ENCODE data around the gene NR3C2.

The NR3C2 gene

DNA sequence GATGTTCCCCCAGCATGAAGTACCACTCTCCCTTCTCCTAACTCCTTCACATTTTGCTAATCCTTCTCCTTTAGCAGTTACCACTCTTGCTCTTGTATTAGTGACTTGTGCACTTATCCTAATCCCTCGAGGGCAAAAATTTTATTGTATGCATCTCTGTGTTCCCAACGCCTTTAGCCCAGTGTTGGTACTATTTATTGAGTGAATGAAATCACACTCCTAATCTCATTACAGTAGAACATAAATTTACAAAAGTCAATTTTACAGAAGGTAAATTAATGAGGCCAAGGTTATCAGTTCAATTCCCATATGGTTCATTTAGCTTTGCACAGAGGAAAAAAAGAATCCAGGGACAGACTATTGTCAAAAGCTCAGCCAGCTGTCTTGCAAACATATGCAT, 178.4 kb downstream of the NR3C2 start:
- no peak for DNase-seq (ENCODE audit: low read depth)

DNA sequence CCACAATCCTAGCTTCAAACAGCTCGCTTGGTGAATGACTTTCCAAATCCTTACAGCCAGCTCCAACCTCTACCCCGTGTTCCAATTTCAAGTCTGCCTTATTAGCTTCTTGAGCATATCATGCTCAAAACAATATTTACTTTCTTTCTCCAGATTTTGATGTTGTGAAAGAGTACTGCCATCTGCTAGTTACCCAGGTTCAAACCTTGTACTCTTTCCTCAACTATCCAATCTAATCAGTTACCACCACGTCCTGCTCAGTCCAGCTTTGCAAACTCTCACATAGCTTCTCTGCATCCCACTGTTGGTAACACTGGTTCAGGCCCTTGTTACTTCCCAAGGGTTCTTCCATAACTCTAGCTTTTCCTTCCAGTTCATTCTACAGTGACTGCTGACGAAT, 179.1 kb downstream of the NR3C2 start:
- DNase-seq (ENCODE audit: low read depth) = no peak

DNA sequence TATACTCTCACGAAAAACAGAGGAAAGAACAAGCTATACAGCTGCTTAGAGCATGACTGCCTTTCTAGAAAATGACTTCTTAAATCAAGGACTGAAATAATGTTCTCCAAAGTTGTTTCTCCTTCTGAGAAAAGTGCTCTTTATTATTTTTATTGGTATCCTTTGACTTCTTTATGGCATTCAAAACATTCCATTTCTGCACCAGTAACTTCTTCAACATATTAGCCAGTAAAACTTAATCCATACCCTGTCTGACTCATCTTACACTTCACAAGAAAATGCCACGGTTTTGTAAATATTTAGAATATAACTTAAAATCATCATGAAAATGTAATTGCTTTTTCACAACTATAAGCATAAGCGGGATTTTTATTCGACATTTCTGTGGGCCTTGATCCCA, 180.4 kb downstream of the NR3C2 start:
- no peak for DNase-seq (ENCODE audit: low read depth)

DNA sequence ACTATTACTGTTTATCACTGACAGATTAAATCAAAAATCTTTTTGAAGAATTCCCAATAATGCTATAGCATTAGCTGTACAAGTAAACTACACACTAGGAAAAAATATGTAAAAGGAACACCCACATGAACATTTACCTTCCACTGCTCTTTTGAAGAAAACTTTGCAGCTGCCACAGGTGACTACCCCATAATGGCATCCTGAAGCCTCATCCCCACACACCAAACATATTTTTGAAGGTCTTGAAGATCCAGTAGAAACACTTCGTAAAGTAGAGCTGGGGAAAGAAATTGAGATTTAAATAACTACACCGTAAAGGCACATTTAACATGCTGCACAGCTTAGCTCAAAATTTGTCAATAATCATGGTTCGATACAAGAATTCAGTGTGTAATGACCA, 182.4 kb downstream of the NR3C2 start:
- no peak for DNase-seq (ENCODE audit: low read depth)

DNA sequence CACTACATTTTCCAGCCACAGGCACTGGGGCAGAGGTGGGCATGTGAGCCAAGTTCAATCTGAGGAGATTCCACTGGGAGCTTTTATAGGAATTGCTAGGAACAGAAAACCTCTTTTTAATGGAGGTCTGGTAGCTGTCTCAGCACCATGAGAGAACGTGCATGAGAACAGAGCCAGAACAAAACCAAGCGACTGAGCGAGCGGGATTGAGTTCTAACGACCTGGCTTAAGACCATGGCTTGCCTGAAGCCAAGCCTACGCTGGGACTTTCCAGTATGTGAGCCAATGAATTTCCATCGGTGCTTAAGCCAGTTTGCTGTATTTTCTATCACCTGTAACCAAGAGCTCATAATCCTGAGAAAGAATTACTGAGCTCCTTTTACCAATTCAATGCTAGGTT, 183.7 kb downstream of the NR3C2 start:
- DNase-seq (ENCODE audit: low read depth) = no peak

DNA sequence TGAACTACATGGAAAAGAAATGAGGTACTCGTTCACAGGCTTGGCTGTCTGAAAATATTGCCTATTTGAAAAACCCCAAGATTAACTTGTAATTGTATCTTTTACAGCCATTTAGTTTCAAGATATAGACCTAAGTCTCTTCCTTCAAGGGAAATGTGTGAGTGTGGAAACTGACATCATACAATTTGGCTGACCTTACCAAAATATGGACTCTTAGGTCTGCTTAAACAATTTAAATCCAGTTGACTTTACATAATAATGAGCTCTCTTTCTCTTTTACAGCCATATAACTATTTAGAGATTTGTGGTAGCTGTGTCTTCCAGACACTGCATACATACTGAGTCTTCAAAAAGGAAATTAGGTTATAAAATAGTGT, 186.9 kb downstream of the NR3C2 start:
- no peak for DNase-seq (ENCODE audit: low read depth)

DNA sequence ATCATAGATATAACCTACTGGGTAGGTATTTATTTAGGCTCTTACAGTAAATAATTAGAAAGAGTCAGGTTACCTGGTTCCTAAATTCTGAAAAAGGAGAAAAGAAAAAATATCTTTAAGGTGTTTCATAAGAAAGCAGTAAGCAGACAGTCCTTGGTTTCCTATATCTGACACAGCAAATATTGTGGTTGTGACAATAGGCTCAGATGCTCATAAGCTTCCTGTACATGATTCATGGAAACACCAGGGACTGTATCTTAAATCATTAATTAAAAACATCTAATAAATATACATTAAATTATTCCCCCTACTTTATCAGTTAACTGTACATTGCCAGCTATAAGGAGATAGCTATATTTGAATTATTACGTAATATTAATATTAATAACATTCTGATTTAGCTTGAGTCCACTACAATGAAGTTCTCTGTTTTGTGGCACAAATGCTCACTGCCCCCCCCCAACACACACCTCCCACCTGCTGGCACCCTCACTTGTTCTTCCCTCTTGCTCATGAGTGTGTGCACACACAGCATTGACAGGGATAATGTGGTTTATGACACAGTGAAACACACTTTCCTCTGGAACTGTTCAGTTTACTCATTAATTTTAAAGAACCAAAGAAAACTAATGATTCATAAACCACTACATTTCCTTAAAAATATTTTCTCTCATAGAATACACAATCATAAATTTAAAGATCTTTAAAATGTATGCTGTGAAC, 187.4 kb downstream of the NR3C2 start:
- DNase-seq (ENCODE audit: low read depth) = no peak

DNA sequence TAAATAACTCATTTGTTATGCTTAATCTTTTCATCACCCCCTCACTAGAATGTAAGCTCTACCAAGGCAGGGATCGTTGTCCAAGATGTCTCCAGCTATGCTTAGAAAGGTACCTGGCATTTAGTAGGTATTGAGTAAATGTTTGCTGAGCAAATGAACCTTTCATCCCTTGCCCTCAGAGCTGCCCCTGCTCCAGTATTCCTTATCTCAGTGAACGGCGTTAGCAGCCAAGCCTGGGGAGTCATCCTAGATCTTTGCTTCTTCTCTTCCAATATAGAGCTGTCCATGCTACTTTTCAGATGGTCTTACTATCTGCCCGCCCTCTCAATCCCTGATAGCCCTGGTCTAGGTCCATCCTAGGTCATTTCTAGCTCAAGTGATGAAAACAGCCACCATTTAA, 188.4 kb downstream of the NR3C2 start:
- DNase-seq (ENCODE audit: low read depth) = no peak

DNA sequence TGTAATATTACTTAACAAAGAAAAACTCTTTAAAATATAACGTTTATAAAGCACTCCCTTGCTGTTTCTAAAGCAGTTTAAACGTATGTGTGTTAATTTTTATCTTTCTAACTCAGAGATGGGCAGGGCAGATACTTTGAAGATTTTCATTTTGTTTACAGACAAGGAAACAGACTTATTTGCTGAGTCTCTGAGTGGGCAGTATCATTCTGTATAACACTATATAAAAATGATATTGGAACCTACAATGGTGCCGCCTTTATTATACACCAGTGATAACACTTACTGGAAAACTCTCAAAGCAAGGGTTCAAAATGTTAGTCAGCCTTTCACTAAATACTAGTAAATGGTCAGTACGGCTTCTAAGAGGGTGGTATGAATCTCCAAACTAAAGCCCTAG, 193.4 kb downstream of the NR3C2 start:
- no peak for DNase-seq (ENCODE audit: low read depth)

DNA sequence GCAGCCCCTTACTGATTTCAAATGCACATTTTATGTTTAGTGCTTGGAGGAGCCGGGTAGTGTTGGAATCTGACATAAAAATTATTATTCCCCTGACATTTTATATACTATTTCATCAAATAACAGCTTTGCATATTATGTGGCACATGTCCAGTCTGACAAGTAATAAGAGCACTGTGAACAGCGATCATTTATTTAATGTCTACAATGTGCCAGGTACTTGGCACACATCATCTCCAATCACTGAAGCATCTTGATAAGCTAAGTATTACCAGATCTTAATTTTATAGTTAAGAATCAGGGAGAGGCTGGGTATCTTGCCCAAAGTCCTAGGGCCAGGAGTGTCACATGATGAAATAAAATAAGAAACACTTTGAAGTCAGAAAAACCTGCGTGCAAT, 197.2 kb downstream of the NR3C2 start:
- no peak for DNase-seq (ENCODE audit: low read depth)

DNA sequence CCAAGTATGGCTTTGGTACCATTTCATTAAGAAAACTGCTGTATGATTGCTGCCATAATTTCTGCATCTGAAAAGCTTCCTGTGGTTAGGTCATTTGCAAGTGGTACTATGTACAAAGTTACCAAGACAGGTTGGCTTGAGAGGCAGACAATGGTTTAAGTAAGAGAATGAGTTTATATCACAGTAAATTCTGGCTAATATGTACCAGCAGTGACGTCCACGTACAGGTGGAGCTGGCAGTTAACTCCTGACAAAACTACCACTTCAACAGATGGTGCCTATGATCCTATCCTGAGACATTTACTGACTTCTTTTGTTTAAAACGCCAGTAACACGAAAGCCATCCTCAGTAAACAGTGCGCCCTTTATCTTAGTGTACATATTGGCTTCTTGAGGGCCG, 198.4 kb downstream of the NR3C2 start:
- no peak for DNase-seq (ENCODE audit: low read depth)

DNA sequence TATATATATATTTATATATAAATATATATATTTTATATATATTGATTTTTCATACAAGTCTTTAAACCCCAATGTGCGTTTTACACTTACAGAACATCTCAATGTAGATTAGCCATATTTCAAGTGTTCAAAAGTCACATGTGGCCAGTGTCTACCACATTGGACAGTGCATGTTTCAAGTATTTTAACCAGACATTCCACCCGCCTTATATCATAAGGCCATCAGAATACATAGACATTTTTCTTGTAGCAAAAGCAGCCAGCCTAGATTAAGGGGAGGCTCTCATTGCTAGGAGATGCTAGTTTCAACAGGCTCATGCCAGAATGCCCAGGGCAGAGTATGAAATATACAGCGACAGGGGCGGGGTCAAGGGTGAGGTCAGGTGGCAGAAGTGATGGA, 202.0 kb downstream of the NR3C2 start:
- DNase-seq (ENCODE audit: low read depth) = no peak

DNA sequence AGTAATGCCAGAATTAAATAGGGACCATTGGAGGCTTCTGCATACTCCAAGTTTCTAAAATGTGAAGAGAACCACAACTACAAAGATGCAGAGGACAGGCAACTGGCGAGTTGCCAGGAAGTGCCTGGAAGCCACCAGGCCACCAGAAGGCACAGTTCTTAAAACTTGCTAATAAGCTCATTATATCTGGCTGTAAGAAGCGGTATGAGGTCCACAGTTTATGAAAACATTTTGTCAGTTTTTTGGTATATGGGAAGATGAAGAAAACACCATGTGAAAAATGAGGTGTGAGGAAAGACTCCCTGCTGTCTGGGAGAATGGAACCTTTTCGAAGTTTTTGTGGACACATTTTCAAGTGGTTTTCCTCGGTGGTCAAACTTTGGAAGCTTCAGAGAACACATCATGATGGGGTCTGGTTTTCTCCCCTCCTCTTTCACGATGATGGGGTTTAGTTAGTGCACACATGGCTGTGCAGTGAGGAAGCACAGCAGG, 202.7 kb downstream of the NR3C2 start:
- no peak for DNase-seq (ENCODE audit: low read depth)

DNA sequence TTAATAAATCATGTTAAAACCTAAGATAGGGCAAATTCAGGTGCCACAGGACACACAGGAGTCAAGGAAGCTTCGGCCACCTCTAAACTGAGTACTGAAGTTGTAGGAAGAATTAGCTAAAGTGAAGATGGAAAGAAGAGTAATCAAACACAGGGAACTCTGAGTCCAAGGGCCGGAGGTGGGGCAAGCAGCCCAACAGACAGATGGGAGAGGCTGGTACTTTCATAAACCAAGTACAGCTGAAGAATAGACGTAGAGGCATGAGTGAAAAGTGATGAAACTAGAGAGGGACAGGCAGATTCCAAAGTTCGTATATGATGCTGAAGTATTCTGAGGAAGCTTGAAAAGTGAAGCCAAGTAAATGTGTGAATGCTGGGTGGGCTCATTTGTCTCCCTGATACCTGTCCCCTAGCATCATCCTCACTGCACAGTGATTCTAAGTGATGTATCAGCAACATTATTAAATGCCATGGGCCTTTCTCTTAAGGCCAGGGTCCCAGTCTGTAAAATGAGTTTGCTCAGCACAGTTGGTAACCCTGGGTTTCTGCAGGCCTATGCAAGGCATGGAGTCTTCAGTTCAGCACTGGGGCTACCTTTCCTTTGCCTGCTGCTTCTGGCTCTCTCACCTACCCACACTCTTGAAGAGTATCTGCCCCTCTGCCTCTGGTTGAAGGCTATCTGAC, 203.3 kb downstream of the NR3C2 start:
- DNase-seq (ENCODE audit: low read depth) = no peak

DNA sequence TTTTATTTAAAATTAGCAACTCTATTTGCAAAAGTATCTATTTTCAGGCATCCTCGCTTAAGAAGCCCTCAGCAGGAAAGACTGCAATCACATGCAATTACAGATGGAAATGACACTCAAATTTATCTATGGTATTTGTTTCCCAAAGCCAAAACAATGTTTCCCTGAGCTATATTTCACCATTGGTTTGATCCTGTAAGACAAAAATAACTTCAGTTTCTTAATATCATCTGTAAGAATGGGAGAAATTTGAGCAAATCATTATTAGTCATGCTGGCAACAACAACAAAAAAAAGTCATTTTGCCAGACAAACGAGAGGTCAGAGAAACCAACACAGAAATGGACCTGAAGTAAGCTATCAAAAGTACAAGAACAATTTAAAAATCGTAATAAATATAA, 204.1 kb downstream of the NR3C2 start:
- no peak for DNase-seq (ENCODE audit: low read depth)

DNA sequence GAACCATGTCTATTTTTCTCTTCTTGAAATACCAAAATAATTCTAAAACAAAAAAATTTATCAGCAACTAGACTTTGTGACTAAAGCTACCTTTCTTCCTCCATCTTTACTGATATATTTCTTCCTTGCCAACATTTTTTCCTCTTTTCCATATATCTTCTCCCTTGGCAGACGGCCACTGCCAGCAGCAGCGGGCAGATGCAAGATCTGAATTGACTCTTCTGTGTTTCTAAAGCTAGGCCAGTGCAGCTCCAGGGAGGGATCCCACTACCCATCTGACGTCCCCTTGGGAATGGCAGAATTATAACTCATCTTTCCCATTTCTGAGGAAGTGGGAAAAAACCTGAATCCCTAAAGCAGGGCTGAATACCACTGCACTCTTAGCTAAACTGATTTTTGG, 206.4 kb downstream of the NR3C2 start:
- no peak for DNase-seq (ENCODE audit: low read depth)

DNA sequence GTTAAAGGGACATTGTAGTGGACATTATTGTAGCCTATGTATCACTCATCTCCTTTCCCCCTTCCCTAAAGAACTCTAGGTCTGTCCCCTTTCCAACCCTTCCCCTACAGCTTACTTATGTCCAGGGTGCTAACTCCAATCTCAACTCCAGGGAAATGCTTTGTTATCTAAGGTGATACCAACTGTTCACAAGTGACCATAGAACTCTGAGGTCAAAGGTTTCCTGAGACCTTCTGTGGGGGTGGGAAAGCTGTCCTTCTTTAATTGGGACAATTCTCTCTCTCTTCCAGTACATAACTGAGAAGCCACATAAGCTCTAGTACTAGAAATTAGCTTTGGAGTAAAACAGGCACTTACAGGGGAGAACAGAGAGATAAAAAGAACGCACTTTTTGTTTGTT, 212.4 kb downstream of the NR3C2 start:
- DNase-seq (ENCODE audit: low read depth) = no peak

DNA sequence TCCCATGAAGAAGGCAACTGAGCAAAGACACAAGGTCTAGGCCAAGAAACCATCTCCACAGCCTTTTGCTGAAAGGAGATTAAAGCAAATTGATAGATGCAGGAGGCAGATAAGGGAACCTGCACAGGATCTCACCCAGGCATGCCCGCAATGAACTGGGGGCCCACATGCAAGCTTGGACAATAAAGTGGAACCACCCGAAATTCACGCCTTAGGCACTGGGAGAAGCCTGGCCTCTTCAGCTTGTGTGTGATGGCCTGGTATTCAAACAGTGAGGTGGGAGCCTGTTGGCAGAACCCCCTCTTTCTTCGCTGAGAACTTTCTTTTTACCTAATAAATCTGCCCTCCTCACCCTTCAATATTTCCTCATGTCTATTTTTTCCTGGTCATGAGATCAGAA, 213.2 kb downstream of the NR3C2 start:
- DNase-seq (ENCODE audit: low read depth) = no peak

DNA sequence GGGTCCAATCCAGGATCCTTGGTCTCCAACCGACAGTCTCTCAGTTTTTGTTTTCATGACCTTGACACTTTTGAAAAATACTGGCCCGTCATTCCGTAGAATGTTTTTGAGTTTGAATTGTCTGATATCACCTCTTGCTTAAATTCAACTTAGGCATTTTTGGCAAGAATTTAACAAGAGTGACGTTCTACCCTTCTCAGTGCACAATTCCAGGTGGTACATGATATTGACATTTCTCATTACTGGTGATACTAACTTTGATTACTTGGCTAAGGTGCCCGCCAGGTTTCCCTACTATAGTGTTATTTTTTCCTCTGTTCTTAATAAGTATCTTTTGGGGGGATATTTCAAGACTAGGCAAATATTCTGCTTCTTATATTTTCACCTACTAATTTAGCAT, 215.1 kb downstream of the NR3C2 start:
- DNase-seq (ENCODE audit: low read depth) = no peak

DNA sequence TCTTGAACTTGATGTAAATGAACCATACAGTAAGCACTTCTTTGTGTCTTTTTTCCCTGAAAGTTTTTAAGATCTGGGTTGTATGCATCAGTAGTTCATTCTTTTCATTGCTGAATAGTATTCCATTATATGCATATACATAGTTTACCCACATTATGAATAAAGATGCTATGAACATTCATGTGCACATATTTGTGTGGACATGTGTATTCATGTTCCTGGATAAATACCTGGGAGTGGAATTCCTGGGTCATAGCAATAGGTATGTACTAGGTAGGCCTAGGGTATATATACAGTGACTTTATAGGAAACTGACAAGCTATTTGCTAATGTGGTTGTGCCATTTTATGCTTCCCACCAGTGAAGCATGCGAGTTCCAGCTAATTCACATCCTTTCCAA, 215.9 kb downstream of the NR3C2 start:
- no peak for DNase-seq (ENCODE audit: low read depth)

DNA sequence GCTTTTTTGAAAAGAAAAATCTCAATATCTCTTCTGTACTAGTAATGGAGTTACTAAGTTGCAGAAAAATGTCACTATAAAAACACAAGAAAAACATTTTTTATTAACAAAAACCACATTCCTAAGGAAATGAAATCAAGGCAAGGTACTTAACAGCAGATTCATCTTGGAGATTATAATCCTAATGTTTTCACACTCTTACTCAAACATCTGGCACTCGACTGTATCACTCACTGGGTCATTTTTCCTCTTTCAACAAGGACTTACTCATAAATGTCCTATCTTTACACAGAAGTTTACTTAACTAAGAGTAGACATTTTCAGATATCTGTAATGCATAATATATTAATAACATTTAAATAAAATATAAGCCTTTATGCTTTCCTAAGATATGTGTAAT, 216.6 kb downstream of the NR3C2 start:
- DNase-seq (ENCODE audit: low read depth) = no peak

DNA sequence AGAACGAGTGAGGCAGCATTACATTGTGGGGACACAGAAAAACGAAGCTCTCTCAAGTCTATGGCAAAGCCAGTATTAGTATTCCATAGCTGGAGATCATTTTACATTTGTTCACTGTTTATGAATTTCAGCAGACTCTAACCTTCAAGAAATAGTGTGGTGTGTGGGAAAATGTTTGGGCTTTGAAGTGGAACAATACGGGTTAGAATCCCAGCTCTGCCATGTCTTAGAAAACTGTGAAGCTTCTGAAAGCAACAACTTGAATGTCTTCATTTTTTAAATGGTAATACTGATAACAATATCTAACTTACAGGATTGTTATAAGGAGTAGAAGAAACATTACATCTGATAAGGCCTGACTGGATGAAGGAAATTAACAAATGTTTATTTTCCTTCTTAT, 217.7 kb downstream of the NR3C2 start:
- DNase-seq (ENCODE audit: low read depth) = no peak

DNA sequence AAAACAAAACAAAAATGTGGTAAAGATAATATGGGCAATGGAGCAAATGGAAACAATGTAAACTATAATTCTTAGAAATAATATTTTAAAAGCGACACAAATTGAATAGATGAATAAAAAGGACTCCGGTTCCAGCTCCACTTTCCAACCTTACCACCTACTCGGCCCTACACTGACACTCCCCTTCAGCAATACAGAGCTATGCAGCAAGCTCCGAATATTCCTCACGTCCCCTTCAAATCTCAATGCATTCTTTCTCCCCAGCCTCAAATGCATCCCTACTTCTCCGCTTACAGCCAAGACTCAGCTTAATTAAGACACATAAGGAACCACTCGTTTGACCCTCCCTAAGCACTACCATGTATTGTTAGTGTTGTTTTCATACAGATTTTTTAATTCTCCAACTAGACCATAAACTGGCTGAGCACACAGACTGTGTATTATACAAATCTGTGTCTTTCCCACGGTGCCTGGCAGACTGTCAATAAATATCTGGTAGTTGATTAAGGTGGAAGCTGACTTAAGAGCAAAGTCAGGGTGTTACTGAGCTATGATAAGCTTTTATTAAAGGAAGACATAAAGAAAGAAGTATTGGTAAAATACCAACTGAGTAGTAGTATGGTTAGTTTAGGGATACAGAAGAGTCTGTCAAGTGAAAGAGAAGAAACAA, 219.1 kb downstream of the NR3C2 start:
- no peak for DNase-seq (ENCODE audit: low read depth)
